ENCODE measurements around the gene PHF21A.

PHF21A gene

DNA sequence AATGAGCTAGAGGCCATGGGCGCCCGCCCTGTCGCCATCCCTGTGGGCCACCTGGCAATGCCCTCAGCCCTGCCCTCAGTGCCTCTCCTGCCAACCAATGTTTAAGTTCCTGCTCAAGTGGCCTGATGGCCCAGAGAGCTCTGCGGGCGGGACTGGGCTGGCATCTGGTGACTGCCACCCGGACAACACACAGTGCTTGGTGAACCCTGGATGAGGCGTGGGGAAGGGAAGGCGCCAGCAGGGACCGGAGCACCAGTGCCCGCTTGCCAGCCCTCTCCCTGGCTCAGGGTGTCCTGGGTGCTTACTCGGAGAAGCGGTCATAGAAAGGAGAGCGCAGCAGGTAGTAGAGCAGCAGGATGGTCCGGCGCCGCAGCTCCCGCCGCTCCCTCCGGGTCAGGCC is 207.7 kb downstream of the PHF21A start:
- Mint-ChIP-seq H3K27ac (no peak overlapping the region), H3K4me1 (peaks cover 15% of the 10 kb centered on the region), H3K4me3 (no peak overlapping the region), H3K27me3 (ENCODE audit: low read depth, poor library complexity) (no peaks in the 10 kb centered on the region), H3K36me3 (ENCODE audit: low read depth) (no peaks in the 10 kb centered on the region), H3K9me3 (no peaks in the 10 kb centered on the region)
- DNase-seq: no peak
- TF ChIP-seq, protein P1, sequence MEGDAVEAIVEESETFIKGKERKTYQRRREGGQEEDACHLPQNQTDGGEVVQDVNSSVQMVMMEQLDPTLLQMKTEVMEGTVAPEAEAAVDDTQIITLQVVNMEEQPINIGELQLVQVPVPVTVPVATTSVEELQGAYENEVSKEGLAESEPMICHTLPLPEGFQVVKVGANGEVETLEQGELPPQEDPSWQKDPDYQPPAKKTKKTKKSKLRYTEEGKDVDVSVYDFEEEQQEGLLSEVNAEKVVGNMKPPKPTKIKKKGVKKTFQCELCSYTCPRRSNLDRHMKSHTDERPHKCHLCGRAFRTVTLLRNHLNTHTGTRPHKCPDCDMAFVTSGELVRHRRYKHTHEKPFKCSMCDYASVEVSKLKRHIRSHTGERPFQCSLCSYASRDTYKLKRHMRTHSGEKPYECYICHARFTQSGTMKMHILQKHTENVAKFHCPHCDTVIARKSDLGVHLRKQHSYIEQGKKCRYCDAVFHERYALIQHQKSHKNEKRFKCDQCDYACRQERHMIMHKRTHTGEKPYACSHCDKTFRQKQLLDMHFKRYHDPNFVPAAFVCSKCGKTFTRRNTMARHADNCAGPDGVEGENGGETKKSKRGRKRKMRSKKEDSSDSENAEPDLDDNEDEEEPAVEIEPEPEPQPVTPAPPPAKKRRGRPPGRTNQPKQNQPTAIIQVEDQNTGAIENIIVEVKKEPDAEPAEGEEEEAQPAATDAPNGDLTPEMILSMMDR (IDR thresholded peaks at IDR 0.05): no peak

GRCh38 chr11:45910623-45911022 is 210.6 kb downstream of the PHF21A start:
- DNase-seq: no peak
- no peak overlapping the region for H3K4me3 Mint-ChIP-seq
- no peak overlapping the region for H3K27ac Mint-ChIP-seq
- no peaks in the 10 kb centered on the region for H3K27me3 Mint-ChIP-seq (ENCODE audit: low read depth, poor library complexity)
- H3K36me3 Mint-ChIP-seq (ENCODE audit: low read depth): no peaks in the 10 kb centered on the region
- TF ChIP-seq, protein P1 (IDR thresholded peaks at IDR 0.05): no peak
- H3K4me1 Mint-ChIP-seq: peaks cover 11% of the 10 kb centered on the region
- H3K9me3 Mint-ChIP-seq: no peaks in the 10 kb centered on the region

DNA sequence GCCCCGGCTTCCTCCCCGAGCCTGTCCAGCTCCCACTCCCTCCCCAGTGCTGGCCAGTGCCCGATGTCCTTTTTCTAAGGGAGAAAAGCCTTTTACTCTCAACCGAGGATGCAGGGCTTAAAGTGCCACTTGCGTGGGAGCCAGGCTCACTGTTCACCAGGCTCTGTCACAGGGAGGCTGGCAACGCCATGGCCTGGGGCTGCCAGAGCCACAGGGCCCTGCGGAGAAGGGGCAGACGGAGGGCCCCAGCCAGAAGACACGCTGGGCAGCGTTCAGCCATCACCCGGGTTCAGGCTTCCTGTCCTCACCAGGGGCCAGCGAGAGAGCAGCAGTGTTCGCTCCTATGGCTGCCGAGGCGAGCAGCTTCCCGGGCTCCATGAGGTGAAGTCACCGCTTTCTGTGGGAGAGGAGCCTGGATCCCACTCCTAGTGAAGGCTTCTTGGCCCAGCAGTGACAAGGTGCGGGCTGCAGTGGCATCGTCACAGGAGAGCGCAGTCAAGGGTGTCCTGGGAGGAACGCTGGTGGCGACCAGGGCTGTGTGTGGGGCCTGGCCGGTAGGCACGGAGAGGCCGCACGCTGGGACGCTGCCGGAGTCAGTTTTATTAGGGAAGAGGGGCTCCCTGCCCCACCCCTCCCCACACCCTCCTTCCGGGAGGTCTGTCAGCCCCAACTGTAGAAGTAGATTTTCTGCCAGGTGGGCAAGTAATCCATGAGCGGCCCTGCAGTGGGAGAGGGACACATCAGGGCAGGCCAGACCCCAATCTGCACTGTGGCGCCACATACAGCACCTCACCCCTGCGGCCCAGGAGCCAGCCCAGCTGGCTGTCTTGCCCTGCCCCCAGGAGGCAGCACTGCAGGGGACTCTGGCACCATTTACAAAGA is 211.4 kb downstream of the PHF21A start:
- DNase-seq: no peak
- Mint-ChIP-seq H3K4me1 (peaks cover 11% of the 10 kb centered on the region), H3K36me3 (ENCODE audit: low read depth) (no peaks in the 10 kb centered on the region), H3K4me3 (no peak overlapping the region), H3K27ac (no peak overlapping the region), H3K9me3 (no peaks in the 10 kb centered on the region), H3K27me3 (ENCODE audit: low read depth, poor library complexity) (no peaks in the 10 kb centered on the region)
- TF ChIP-seq, protein P1 (IDR thresholded peaks at IDR 0.05): no peak

GRCh38 chr11:45907911-45908370 is 213.3 kb downstream of the PHF21A start:
- Mint-ChIP-seq H3K9me3 (no peaks in the 10 kb centered on the region), H3K27ac (no peak overlapping the region), H3K4me1 (peaks cover 11% of the 10 kb centered on the region), H3K27me3 (ENCODE audit: low read depth, poor library complexity) (no peaks in the 10 kb centered on the region), H3K4me3 (no peak overlapping the region), H3K36me3 (ENCODE audit: low read depth) (no peaks in the 10 kb centered on the region)
- no peak for DNase-seq
- TF ChIP-seq, protein P1 (IDR thresholded peaks at IDR 0.05): no peak

GRCh38 chr11:45906965-45907611 is 214.2 kb downstream of the PHF21A start, which contains the start of gene FREY1:
Gene FREY1 (minus strand): TSS chr11:45907271. CDS start chr11:45907245, 26 bp downstream.
- no peaks in the 10 kb centered on the region for H3K36me3 Mint-ChIP-seq (ENCODE audit: low read depth)
- H3K9me3 Mint-ChIP-seq: no peaks in the 10 kb centered on the region
- no peak for DNase-seq
- no peaks in the 10 kb centered on the region for H3K27me3 Mint-ChIP-seq (ENCODE audit: low read depth, poor library complexity)
- peak within 1 kb of the TSS; percentile 93 for H3K27ac Mint-ChIP-seq
- peaks cover 11% of the 10 kb centered on the region for H3K4me1 Mint-ChIP-seq
- no peak within 1 kb of the TSS for H3K4me3 Mint-ChIP-seq
- TF ChIP-seq, protein P1 (IDR thresholded peaks at IDR 0.05): no peak

Measured in nephron progenitor cell (in vitro differentiated cells).